ENCODE results near the gene CDH23.

CDH23 gene

GRCh38 chr10:71687077-71687476, 290.4 kb downstream of the CDH23 start:
- TF ChIP-seq, protein P1, sequence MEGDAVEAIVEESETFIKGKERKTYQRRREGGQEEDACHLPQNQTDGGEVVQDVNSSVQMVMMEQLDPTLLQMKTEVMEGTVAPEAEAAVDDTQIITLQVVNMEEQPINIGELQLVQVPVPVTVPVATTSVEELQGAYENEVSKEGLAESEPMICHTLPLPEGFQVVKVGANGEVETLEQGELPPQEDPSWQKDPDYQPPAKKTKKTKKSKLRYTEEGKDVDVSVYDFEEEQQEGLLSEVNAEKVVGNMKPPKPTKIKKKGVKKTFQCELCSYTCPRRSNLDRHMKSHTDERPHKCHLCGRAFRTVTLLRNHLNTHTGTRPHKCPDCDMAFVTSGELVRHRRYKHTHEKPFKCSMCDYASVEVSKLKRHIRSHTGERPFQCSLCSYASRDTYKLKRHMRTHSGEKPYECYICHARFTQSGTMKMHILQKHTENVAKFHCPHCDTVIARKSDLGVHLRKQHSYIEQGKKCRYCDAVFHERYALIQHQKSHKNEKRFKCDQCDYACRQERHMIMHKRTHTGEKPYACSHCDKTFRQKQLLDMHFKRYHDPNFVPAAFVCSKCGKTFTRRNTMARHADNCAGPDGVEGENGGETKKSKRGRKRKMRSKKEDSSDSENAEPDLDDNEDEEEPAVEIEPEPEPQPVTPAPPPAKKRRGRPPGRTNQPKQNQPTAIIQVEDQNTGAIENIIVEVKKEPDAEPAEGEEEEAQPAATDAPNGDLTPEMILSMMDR (conservative IDR thresholded peaks at IDR 0.05), result no peak
- H3K27ac ChIP-seq, result no peak overlapping the region

DNA sequence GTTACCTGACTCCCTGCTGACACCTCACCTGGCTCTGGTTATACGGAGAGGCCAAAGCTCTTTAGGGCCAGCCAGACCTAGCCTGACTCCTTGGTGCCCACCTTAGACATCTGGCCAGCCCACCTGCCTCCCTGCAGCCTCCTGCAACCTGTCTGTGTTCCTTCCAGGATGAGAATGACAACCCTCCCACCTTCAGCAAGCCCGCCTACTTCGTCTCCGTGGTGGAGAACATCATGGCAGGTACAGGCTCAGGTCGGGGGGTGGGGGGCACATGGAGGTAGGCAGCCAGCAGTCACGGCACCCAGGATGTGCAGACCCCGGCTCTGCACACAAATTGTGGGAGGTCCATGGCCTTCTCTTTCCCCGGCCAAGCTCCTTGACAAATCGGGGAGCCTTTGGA, 290.8 kb downstream of the CDH23 start:
- TF ChIP-seq, protein P1 (conservative IDR thresholded peaks at IDR 0.05), result no peak

DNA sequence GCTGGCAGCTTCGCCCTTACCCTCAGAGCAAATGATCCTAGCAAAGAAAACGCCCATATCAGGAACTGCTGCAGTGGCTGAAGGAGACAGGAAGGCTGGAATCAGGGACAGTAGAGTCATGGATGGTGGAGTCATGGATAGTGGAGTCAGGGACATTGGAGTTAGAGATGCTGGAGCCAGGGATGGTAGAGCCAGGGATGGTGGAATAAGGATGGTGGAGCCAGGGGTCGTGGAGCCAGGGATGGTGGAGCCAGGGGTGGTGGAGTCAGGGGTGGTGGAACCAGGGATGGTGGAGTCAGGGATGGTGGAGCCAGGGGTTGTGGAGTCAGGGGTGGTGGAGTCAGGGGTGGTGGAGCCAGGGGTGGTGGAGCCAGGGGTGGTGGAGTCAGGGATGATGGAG, 291.5 kb downstream of the CDH23 start:
- no peak overlapping the region for H3K27ac ChIP-seq
- TF ChIP-seq, protein P1 (conservative IDR thresholded peaks at IDR 0.05), result no peak

More for the DNA sequence above, 290.8 kb downstream of the CDH23 start:
- no peak overlapping the region for H3K27ac ChIP-seq

GRCh38 chr10:71690094-71690720, 293.5 kb downstream of the CDH23 start:
- H3K27ac ChIP-seq, result no peak overlapping the region
- TF ChIP-seq, protein P1 (conservative IDR thresholded peaks at IDR 0.05), result no peak

DNA sequence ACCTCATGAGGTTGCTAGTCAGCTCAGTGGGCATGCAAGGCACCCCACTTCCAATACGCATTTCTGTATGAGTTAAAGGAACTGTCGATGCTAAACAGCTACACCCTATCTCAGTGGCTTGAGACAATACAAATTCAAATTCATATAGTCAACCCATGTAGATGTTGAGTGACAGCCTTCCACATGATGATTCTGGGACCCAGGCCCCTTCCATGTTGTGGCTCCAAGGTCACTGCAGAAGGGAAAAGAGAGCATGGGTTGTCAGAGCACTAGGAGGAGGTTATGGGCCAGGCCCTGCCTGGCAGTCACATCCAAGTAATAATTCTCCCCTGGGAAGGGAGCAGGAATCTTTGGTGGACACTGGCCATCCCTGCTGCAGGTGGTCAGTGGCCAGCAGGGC, 294.7 kb downstream of the CDH23 start:
- no peak overlapping the region for H3K27ac ChIP-seq
- TF ChIP-seq, protein P1 (conservative IDR thresholded peaks at IDR 0.05), result no peak

DNA sequence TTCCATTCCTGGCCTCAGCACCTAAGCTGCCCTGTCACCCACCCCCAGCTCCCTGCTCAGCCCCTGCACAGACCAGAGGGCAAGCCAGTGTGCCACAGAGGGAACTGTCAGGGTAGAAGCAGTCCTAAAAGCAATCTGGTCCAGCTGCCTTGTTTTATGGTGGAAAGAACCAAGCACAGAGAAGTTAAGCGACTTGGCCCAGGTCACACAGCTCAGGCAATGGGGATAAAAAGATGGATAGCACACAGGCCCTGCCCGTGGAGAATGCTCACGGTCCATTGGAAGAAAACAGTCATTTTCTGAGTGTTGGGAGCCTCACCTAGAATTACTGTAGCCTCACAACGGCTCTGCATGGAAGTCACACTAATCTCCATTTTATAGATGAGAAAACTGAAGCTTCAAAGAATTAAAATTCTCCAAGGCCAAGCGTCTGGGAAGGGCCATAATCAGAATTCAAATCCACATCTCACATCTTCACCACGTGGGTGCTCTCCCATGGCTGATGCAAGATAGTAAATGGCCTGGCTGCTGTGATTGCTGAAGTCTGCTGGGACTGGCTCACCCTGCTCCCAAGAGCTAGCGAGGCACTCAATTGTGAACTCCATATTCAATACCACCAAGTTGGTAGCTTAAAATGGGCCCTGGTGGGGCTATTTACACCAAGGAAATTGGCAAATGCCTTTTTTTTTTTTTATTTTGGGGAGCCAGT, 296.0 kb downstream of the CDH23 start:
- TF ChIP-seq, protein P1 (conservative IDR thresholded peaks at IDR 0.05), result no peak
- H3K27ac ChIP-seq, result no peak overlapping the region

DNA sequence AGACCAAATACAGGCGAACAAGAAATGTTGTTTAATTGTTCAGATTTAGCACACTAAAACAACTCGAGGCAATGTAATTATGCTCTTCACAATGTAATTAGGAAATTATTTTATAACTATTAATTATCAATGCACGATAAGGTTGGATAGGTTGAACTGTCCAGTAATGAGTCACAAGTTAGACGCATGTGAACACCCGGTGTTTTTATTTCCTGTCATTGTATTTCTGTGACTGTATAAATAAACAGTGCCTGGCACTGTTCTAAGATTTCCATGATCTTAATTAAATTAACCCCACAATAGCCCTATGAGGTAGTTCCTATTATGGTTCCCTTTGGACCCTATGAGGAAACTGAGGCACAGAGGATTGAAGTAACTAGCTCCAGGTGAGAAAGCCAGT, 296.7 kb downstream of the CDH23 start:
- H3K27ac ChIP-seq, result no peak overlapping the region
- TF ChIP-seq, protein P1 (conservative IDR thresholded peaks at IDR 0.05), result no peak

Measured in VCaP (cell line).